HG02798 (cell line): ENCODE results near the gene HCFC1R1.
A peak's percentile ranks its signal among the peaks of the same experiment; 100 is the strongest.

Source experiments
- ATAC-seq: cut with Tn5 transposase; IDR thresholded peaks from one replicate; pipeline ENCODE4 v1.9.1; 2021; ENCODE audit warnings: mild to moderate bottlenecking; ENCODE audit not compliant: unreplicated experiment, poor library complexity

HCFC1R1 gene

GRCh38 chr16:3004319-3004718, 19.4 kb downstream of the HCFC1R1 start:
- no peak for ATAC-seq

- ATAC-seq, result peak; percentile 98
Observed at GRCh38 chr16:3003582-3004270, 20.0 kb downstream of the HCFC1R1 start.

- no peak for ATAC-seq
Observed at GRCh38 chr16:3001316-3001715, 22.4 kb downstream of the HCFC1R1 start.

GRCh38 chr16:3000540-3000939, 23.2 kb downstream of the HCFC1R1 start:
- no peak for ATAC-seq

- no peak for ATAC-seq
Observed at GRCh38 chr16:2999929-3000328, 23.8 kb downstream of the HCFC1R1 start.

- no peak for ATAC-seq
Observed at GRCh38 chr16:2996298-2996697, 27.4 kb downstream of the HCFC1R1 start.

GRCh38 chr16:2992383-2993081, 31.2 kb downstream of the HCFC1R1 start:
- ATAC-seq, result no peak

- ATAC-seq, result no peak
Observed at GRCh38 chr16:2991566-2992261, 32.0 kb downstream of the HCFC1R1 start.

GRCh38 chr16:2990891-2991290, 32.9 kb downstream of the HCFC1R1 start:
- ATAC-seq, result no peak

- no peak for ATAC-seq
Observed at GRCh38 chr16:2988590-2989099, 35.1 kb downstream of the HCFC1R1 start.

- ATAC-seq, result no peak
Observed at GRCh38 chr16:2987833-2988232, 35.9 kb downstream of the HCFC1R1 start.

GRCh38 chr16:2987286-2987685, 36.5 kb downstream of the HCFC1R1 start:
- no peak for ATAC-seq

GRCh38 chr16:2986623-2987188, 37.0 kb downstream of the HCFC1R1 start:
- ATAC-seq, result no peak

- ATAC-seq, result no peak
Observed at GRCh38 chr16:2985893-2986355, 37.8 kb downstream of the HCFC1R1 start.

GRCh38 chr16:2985462-2985861, 38.3 kb downstream of the HCFC1R1 start:
- ATAC-seq, result no peak

- ATAC-seq, result peak; percentile 42
Observed at GRCh38 chr16:2983706-2984136, 40.0 kb downstream of the HCFC1R1 start.

GRCh38 chr16:2982402-2982801, 41.3 kb downstream of the HCFC1R1 start:
- ATAC-seq, result no peak

- ATAC-seq, result no peak
Observed at GRCh38 chr16:2981899-2982250, 41.9 kb downstream of the HCFC1R1 start.

- no peak for ATAC-seq
Observed at GRCh38 chr16:2981177-2981898, 42.4 kb downstream of the HCFC1R1 start.
